Esophagus muscularis mucosa (tissue), 4 donors: ENCODE results near the gene EFL1. TPM values are rescaled to one million over a fixed set of nuclear protein-coding genes. Genes with fewer than 3 reads are reported as not detected.
"Not testable (repeated sequence)": the region's sequence is repeated elsewhere in the genome, so short reads cannot be mapped to it uniquely, and the experiment has no call there.

ENCODE experiments used
- DNase-seq: peaks from one replicate; pipeline ENCODE4 v3.0.0-alpha.2; 2017; ENCODE audit errors: extremely low spot score
- H3K27ac ChIP-seq, 4 donors: fragments of 200-600 bp; sonication (generic); replicated peaks in 1 of 4; 1 replicate in 3 of 4; 2 replicates in 1 of 4; pipeline ENCODE4 v1.5.1; 2016 to 2019; ENCODE audit warnings: mild to moderate bottlenecking in 1 of 4
- H3K27me3 ChIP-seq, 4 donors: fragments of 200-600 bp; sonication (generic); one replicate each; pipeline versions ENCODE4 v1.5.1 to v1.6.0; 2016 to 2019
- H3K36me3 ChIP-seq, 4 donors: fragments of 200-600 bp; sonication (generic); one replicate each; pipeline ENCODE4 v1.5.1; 2016 to 2019
- H3K4me1 ChIP-seq, 4 donors: fragments of 200-600 bp; sonication (generic); one replicate each; pipeline ENCODE4 v1.5.1; 2016 to 2019
- H3K4me3 ChIP-seq, 4 donors: fragments of 200-600 bp; sonication (generic); 1 replicate in 2 of 4; 2 replicates in 2 of 4; pipeline ENCODE4 v1.5.1; 2016 to 2019; ENCODE audit warnings: mild to moderate bottlenecking in 4 of 4, moderate library complexity in 1 of 4
- H3K9me3 ChIP-seq, 4 donors: fragments of 200-600 bp; sonication (generic); 1 replicate in 3 of 4; 2 replicates in 1 of 4; pipeline ENCODE4 v1.5.1; 2016 to 2019
- CTCF ChIP-seq, 3 experiments: fragments of 200-600 bp in 2 of 3; fragments of 450-650 bp in 1 of 3; sonication (generic) in 2 of 3; IDR thresholded peaks; one replicate each; pipeline ENCODE4 v1.5.1; 2017 to 2019; ENCODE audit warnings: antibody characterized with exemption in 3 of 3, mild to moderate bottlenecking in 2 of 3, moderate library complexity in 1 of 3
- EP300 ChIP-seq: sonication (generic); formaldehyde crosslinking; IDR thresholded peaks from one replicate; pipeline ENCODE4 v1.6.1; 2017; ENCODE audit warnings: antibody characterized with exemption
- POLR2A ChIP-seq: fragments of 450-650 bp; IDR thresholded peaks from one replicate; pipeline ENCODE4 v1.6.1; 2017; ENCODE audit warnings: antibody characterized with exemption, moderate library complexity, mild to moderate bottlenecking, low read depth
- POLR2AphosphoS5 ChIP-seq, 2 donors: sonication (generic); formaldehyde crosslinking; IDR thresholded peaks; one replicate each; pipeline ENCODE4 v1.6.1; 2017; ENCODE audit warnings: antibody characterized with exemption in 2 of 2
- WGBS: methylation state at CpG from one replicate; pipeline ENCODE4 v1.1.5; 2018; 5-methylcytosine and 5-hydroxymethylcytosine counted together
- intact Hi-C: fragments of 100-400 bp; cut with DNase I; formaldehyde crosslinking; loops from one replicate; pipeline ENCODE4 v1.15.1; 2023
- total RNA-seq, 4 donors: library from RNA; depleted of rRNA; stranded (reverse); fragments of >200 nt; gene quantifications; one replicate each; pipeline versions ENCODE4 v1.1.0 to v1.2.1, GENCODE V29; 2016

EFL1 gene
- total RNA-seq, 4 donors from 2014 or later, result 13.0 to 17.4 (median 13.2) TPM

GRCh38 chr15:82294061-82294690, 31.6 kb upstream of the EFL1 start:
- no peak overlapping the region for H3K4me3 ChIP-seq
- no peaks in the 10 kb centered on the region for H3K36me3 ChIP-seq
- TF ChIP-seq POLR2AphosphoS5 (IDR thresholded peaks at IDR 0.05), result no peak
- no peak for TF ChIP-seq EP300
- no peak for TF ChIP-seq POLR2A
- TF ChIP-seq CTCF (IDR thresholded peaks at IDR 0.05), result no peak
- DNase-seq, result peak; percentile 78
- peaks cover 0 to 4% (median 0%) of the 10 kb centered on the region in 4 donors for H3K4me1 ChIP-seq
- peaks cover 0 to 13% (median 0%) of the 10 kb centered on the region in 4 donors for H3K27me3 ChIP-seq
- intact Hi-C loops, result no loop called here
- H3K27ac ChIP-seq, result no peak overlapping the region
- H3K9me3 ChIP-seq, result no peaks in the 10 kb centered on the region
- whole genome bisulfite sequencing, result 56% methylated on average over 9 of the region's 11 CpGs

- intact Hi-C loops, result no loop called here
- Histone ChIP-seq H3K4me3 (no peak overlapping the region), H3K36me3 (no peaks in the 10 kb centered on the region), H3K27ac (no peak overlapping the region), H3K9me3 (no peaks in the 10 kb centered on the region), H3K27me3 (no peaks in the 10 kb centered on the region), H3K4me1 (no peaks in the 10 kb centered on the region)
- 91% methylated on average over 5 of the region's 5 CpGs for WGBS
- no peak for TF ChIP-seq POLR2A
- no peak for TF ChIP-seq POLR2AphosphoS5 (IDR thresholded peaks at IDR 0.05)
- TF ChIP-seq CTCF (IDR thresholded peaks at IDR 0.05), result no peak
- no peak for TF ChIP-seq EP300
- peak; percentile 21 for DNase-seq
These were observed 29.7 kb upstream of the EFL1 start for GRCh38 chr15:82292271-82292670.

GRCh38 chr15:82288202-82288601, 25.7 kb upstream of the EFL1 start:
- H3K36me3 ChIP-seq, H3K27ac ChIP-seq, H3K4me3 ChIP-seq, H3K4me1 ChIP-seq, H3K9me3 ChIP-seq, intact Hi-C loops, H3K27me3 ChIP-seq, DNase-seq: not testable (repeated sequence)
- 97% methylated on average over 2 of the region's 2 CpGs for WGBS

- H3K4me3 ChIP-seq, H3K27me3 ChIP-seq, H3K36me3 ChIP-seq, H3K9me3 ChIP-seq, H3K27ac ChIP-seq, H3K4me1 ChIP-seq, intact Hi-C loops, DNase-seq: not testable (repeated sequence)
- 71% methylated on average over 4 of the region's 4 CpGs for WGBS
These were observed 23.9 kb upstream of the EFL1 start for GRCh38 chr15:82286475-82286874.

- intact Hi-C loops, H3K36me3 ChIP-seq, DNase-seq, H3K4me1 ChIP-seq, H3K9me3 ChIP-seq, H3K27me3 ChIP-seq, H3K4me3 ChIP-seq, H3K27ac ChIP-seq: not testable (repeated sequence)
- 78% methylated on average over 2 of the region's 2 CpGs for WGBS
These were observed 21.8 kb upstream of the EFL1 start for GRCh38 chr15:82284381-82284780.

GRCh38 chr15:82282386-82282785, 19.9 kb upstream of the EFL1 start:
- WGBS, result 85% methylated on average over 3 of the region's 4 CpGs
- H3K27me3 ChIP-seq, H3K4me3 ChIP-seq, H3K27ac ChIP-seq, H3K9me3 ChIP-seq, DNase-seq, H3K36me3 ChIP-seq, intact Hi-C loops, H3K4me1 ChIP-seq: not testable (repeated sequence)

- intact Hi-C loops, DNase-seq, H3K27ac ChIP-seq, H3K27me3 ChIP-seq, H3K36me3 ChIP-seq, H3K9me3 ChIP-seq, H3K4me3 ChIP-seq, H3K4me1 ChIP-seq: not testable (repeated sequence)
- TF ChIP-seq CTCF (IDR thresholded peaks at IDR 0.05), result peak in 2 of 3 experiments; percentile 9 to 23
These were observed 18.7 kb upstream of the EFL1 start for GRCh38 chr15:82281276-82281675.
